Hematopoietic multipotent progenitor cell treated with erythropoietin and hydrocortisone succinate and interleukin-3 and kit ligand, for 4 days (in vitro differentiated cells): ENCODE measurements around the gene CNTN1.

Experiments used
- DNase-seq: peaks from one replicate; pipeline ENCODE4 v3.0.0-alpha.2; 2015

Gene CNTN1

GRCh38 chr12:40691913-40692764 lies at the start of gene CNTN1:
Gene CNTN1, plus strand, starts transcription at chr12:40692439.
- DNase-seq, result peak; percentile 63

- no peak for DNase-seq
Observed at GRCh38 chr12:40643506-40643905, 48.7 kb upstream of the CNTN1 start.

- no peak for DNase-seq
Observed at GRCh38 chr12:40643976-40644375, 48.3 kb upstream of the CNTN1 start.

GRCh38 chr12:40644708-40645107 lies 47.5 kb upstream of the CNTN1 start:
- DNase-seq, result no peak

GRCh38 chr12:40645361-40645760 lies 46.9 kb upstream of the CNTN1 start:
- no peak for DNase-seq

- DNase-seq, result no peak
Observed at GRCh38 chr12:40646456-40646855, 45.8 kb upstream of the CNTN1 start.

GRCh38 chr12:40646911-40647310 lies 45.3 kb upstream of the CNTN1 start:
- DNase-seq, result no peak

GRCh38 chr12:40647651-40648050 lies 44.6 kb upstream of the CNTN1 start:
- no peak for DNase-seq

- no peak for DNase-seq
Observed at GRCh38 chr12:40648519-40648918, 43.7 kb upstream of the CNTN1 start.

GRCh38 chr12:40650038-40650704 lies 42.1 kb upstream of the CNTN1 start:
- no peak for DNase-seq

GRCh38 chr12:40655451-40655850 lies 36.8 kb upstream of the CNTN1 start:
- no peak for DNase-seq

GRCh38 chr12:40662366-40662765 lies 29.9 kb upstream of the CNTN1 start:
- DNase-seq, result no peak

GRCh38 chr12:40663781-40664180 lies 28.5 kb upstream of the CNTN1 start:
- no peak for DNase-seq

GRCh38 chr12:40668099-40668529 lies 24.1 kb upstream of the CNTN1 start:
- no peak for DNase-seq

- DNase-seq, result no peak
Observed at GRCh38 chr12:40672741-40673271, 19.4 kb upstream of the CNTN1 start.

- DNase-seq, result no peak
Observed at GRCh38 chr12:40681148-40681547, 11.1 kb upstream of the CNTN1 start.

- DNase-seq, result no peak
Observed at GRCh38 chr12:40684986-40685385, 7.3 kb upstream of the CNTN1 start.

- DNase-seq, result no peak
Observed at GRCh38 chr12:40688085-40688725, 4.0 kb upstream of the CNTN1 start.

- DNase-seq, result no peak
Observed at GRCh38 chr12:40689576-40689975, 2.7 kb upstream of the CNTN1 start.

- DNase-seq, result peak; percentile 5
Observed at GRCh38 chr12:40692765-40693206, 547 bp downstream of the CNTN1 start.

- DNase-seq, result no peak
Observed at GRCh38 chr12:40693207-40693821, 1.1 kb downstream of the CNTN1 start.

- no peak for DNase-seq
Observed at GRCh38 chr12:40697566-40698259, 5.5 kb downstream of the CNTN1 start.
